HG03025 (cell line): Measurements from ENCODE around the gene ODF2.
"Not testable (repeated sequence)": the region's sequence is repeated elsewhere in the genome, so short reads cannot be mapped to it uniquely, and the experiment has no call there.

Experiments used
- ATAC-seq: cut with Tn5 transposase; IDR thresholded peaks from one replicate; pipeline ENCODE4 v1.9.1; 2021; ENCODE audit warnings: mild to moderate bottlenecking, moderate library complexity; ENCODE audit not compliant: unreplicated experiment, low FRiP score

The ODF2 gene

DNA sequence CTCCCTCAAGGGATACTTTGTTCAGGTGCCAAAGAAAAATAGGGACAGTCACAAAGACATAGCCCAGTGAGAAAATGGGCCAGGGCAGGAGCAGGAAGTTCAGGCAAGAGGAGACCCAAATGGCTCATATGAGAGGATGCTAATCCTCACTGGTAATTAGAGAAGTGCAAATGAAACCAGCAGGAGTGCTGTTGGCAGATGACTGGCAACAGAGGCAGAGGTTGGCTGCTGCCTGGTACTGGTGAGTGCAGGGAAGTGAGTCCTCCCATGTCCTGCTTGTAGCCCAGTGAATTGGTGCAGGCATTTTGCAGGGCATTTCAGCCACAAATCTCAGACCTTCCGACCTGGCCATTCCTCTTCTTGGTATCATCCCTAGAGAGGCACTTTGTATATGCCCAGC lies 23.5 kb downstream of the ODF2 start:
- ATAC-seq: no peak

DNA sequence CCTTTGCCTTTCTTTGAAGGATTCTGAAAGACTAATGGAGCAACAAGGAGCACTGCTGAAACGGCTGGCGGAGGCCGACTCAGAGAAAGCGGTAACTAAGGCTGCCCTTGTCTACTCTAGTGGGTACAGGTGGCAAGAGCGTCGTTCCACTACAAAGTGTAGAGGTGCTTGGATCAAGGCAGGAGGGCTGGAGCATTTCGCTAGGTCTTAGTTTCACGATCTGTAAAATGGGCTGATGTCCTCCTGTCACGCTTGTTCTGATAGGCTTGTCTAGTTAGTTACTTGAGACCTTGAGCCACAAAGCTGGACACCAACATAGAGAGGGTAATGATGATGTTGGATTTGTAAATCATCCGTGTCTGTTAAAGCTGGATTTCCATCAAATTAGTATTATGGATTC lies 25.8 kb downstream of the ODF2 start:
- ATAC-seq: no peak

DNA sequence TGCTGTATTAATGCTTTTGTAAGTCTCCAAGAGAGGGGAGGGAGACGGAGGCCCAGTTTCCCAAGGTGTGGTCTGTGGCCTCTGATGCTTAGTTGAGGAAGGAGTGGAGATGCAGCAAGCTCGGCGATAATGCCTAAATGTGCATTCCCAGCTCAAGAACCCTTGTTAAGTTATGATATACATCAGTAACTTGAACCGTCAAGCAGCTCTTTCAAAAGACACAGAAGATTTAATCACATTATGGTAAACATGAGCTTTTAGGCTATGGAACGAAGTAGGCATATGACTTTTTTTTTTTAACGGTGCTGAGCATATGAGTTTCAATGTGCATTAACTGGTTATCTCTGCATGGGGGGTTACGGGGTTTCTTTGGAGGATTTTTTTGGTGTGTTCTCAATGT lies 26.4 kb downstream of the ODF2 start:
- ATAC-seq: no peak

DNA sequence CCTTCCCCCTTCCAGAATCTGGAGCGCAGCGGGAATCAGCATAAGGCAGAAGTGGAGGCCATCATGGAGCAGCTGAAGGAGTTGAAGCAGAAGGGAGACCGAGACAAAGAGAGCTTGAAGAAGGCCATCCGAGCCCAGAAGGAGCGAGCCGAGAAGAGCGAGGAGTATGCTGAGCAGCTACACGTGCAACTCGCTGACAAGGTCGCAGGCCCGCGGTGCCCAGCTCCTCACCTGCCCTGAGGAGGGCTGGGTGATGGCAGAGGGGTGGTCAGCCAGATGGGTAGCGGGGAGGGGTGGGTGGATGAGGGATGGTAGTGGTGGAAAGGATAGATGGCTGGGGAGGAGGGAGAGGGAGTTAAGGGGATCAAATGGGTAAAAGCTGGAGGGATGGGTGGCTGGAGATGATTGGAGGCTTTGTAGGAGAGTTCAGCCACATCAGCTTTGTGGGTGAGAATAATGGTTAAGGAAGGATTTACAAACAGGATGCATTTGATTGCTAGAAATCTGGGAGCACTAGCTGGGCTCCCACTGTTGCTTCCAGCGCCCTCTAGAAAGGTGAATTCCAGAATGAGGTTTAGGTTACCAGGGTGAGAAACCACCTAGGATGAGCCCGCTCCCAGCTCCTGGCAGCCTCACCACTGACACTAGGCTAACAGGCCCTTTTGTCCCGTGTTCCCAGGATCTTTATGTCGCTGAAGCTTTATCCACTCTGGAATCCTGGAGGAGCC lies 29.0 kb downstream of the ODF2 start:
- no peak for ATAC-seq

DNA sequence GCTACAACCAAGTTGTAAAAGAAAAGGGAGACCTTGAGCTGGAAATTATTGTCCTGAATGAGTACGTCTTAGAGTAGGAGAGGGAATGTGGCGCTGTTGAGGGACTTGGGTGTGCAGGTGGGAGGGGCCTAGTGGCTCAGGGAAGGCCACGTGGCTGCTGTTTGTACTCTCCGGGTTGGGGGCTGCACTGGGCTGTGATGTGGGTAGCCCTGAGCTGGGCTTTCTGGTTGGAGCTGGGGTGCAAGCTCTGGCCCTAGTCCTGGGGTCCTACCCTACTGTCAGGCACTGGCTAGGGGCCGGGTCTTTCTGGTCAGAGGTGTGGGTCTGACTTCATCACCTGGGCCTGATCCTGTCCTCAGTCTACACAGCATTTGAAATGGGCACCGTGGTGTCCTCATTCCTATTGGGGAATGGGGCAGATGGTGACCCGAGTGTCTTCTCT lies 29.6 kb downstream of the ODF2 start:
- no peak for ATAC-seq

DNA sequence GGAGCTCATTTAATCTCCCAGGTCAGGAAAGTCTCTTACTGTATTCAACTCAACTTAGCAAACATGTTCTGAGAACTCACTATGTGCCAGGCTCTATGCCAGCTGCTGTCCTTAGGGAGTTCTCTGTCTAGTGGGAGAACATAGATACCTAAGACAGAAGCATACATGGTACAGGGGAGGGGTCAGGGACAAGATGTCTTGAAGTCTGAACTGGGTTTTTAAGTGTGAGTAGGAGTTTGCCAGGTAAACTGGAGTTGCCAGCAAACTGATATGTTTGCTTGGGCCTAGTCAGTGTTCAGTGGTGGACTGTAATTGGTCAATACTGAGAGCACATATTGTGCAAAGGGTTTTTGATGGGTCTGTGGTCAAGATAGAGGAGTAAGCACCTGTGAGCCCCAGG lies 30.4 kb downstream of the ODF2 start:
- ATAC-seq: no peak

DNA sequence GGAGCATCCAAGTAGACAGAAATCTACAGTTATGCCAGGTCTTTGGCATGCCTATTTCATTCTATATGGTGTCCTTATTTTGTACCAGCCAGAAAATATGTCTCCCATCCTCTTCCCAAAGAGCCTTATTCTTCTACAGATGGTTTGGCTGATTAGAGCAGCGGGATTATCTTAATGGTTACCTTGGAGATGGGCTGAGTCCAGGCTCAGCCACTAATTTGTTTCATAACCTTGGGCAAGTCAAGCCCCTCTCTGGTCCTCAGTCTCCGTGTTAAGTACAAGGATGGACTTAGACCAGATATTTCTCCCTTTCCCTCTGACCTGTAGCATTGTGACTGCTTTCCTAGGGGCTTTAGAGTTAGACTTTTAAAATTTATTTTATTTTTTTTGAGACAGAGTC lies 37.6 kb downstream of the ODF2 start:
- no peak for ATAC-seq

DNA sequence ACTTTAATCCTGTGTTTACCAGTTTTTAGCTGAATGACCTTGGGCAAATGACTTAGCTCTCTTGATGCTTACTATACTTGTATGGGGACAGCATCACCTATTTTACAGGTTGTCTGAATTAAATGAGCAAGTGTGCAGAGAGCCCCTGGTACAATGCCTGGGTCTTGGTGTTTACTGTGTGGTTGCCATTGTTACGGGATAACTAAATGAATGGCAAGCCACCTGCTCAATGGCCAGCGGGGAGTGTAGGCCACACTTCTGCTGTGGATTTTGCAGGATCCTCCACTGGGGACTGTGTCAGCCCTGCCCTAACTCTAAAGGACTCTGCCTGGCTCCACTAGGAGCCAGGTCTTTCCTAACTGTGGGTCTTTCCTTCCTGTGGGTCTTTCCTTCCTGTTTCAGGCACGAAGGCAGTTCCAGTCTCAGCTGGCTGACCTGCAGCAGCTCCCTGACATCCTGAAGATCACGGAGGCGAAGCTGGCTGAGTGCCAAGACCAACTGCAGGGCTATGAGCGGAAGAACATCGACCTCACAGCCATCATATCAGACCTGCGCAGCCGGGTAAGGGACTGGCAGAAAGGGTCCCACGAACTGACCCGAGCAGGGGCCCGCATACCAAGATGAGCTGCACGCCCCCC lies 38.4 kb downstream of the ODF2 start:
- no peak for ATAC-seq

DNA sequence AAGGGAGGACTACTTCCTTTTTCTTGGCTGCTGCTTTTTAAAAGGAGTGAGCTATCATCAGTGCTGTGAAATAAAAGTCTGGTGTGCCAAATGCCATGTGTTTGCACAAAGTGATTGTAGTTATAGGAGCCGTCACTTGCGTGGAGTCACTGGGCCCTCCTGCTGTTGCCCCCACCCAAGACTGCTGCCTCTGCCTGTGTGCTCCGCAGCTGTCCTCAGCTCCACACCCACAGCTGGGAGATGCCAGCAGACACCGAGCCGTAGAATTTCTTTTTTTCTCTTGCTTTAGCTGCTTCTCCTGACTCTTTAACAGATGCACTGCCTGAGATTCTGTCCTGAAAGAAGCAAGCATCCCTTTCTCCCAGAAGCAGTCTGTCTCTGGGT lies 38.9 kb downstream of the ODF2 start:
- no peak for ATAC-seq

DNA sequence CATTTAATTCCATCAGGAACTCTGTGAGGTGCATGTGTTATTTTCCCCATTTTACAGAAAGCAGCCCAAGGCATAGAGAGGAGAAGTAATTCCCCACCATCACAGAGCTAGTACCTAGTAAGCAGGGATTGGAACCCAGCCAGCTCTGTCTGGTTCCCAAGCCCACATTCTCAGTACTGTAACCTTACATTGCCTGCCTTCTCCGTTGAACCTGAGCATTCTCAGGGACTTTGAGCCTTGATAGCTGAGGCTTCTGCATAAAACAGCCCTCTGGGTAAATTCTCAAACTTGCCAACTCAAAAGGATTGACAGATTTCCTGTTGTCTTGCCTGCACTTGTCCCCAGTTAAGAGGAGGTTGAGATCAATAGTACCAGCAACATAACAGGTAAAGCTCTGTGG lies 39.5 kb downstream of the ODF2 start:
- no peak for ATAC-seq

DNA sequence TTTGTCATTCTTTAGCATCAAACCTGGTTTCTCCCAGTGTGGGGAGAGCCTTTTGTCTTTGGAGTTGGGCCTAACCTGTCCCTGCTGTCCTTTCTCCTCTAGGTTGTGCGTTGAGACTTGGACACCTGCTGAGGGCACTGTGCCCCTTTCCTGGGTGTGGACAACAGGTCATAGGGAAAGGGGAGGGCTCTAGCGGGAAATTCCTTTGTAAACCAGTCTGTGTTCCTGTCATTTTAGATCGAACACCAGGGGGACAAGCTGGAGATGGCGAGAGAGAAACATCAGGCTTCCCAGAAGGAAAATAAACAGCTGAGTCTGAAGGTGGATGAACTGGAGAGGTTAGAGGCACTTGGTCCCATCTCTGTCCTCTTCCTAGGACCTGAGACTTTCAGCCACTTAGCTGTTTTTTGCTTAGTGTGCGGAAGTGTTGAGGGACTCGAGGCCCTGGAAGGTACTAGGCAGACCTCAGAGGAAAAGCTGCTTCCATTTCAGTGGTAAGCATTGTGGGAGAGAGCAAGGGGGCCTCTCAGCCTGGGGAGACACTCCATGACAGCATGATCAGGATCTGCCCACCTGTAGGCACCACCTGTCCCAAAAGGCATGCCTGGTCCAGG lies 40.1 kb downstream of the ODF2 start:
- ATAC-seq: no peak

DNA sequence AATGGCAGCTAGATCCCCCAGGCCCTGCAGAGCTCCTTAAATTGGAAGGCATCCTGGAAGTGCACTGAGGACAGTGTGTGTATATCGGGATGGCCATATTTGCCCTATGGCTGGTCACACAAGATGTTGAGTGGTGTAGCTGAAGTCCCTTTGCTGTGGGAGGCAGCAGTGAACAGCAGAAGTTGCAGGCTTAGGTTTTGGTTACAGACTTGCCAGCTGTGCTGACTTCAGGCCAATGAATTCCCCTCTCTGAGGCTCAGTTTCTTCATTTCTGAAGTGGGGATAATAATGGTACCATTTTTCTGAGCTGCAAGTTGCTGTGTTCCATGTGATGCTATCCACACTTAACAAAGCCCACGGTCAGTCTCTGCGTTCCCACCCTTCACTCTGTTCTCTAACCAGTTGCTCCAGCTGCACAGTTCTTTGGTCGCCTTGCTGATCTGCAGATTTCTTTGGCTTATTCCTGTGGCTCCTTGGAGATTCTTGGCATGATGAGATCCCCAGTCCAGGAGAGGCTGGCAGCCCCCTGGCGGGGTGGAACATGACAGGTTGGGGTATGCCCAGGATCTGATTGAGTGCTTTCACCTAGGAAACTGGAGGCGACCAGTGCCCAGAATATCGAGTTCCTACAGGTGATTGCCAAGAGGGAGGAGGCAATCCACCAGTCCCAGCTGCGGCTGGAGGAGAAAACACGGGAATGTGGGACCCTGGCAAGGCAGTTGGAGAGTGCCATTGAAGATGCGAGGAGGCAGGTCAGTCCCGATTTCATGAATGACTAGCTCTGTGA lies 42.2 kb downstream of the ODF2 start:
- ATAC-seq: no peak

DNA sequence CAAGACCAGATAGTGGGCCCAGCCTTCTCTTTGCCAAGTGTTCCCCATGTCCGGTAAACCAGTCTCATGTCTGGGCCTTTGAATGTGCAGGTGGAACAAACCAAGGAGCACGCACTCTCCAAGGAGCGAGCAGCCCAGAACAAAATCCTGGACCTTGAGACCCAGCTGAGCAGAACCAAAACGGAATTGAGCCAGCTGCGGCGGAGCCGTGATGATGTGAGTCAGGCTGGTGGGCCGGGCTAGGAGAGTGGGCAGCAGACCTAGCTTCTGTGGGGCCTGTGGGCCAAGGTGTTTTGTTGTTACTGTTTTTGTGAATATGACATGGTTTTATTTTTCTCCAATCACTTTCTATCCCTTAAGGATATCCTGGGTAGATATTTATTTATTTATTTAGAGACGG lies 43.1 kb downstream of the ODF2 start:
- ATAC-seq: no peak

DNA sequence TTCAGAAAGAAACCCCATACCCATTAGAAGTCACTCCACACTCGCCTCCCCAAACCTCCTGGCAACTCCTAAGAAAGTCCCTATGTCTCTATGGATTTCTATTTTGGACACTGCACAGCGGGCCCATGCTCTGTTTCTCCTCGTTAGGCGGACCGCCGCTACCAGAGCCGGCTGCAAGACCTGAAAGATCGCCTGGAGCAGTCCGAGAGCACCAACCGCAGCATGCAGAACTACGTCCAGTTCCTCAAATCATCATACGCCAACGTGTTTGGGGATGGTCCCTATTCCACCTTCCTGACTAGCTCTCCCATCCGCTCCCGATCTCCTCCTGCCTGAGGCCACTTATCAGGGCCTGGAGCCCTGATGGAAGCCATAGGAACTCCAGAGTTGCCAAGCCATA lies 44.1 kb downstream of the ODF2 start:
- ATAC-seq: no peak

DNA sequence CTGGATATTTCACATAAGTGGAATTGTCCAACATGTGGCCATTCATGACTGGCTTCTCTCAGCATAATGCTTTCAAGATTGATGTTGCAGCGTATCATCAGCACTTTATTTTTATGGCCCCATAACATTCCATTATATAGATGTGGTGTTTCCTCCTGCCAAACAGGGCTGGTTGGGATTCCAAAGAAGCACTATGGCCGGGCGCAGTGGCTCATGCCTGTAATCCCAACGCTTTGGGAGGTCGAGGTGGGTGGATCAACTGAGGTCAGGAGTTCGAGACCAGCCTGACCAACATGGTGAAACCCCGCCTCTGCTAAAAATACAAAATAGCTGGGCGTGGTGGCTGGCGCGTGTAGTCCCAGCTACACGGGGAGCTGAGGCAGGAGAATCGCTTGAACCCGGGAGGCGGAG lies 47.6 kb downstream of the ODF2 start:
- ATAC-seq: not testable (repeated sequence)

DNA sequence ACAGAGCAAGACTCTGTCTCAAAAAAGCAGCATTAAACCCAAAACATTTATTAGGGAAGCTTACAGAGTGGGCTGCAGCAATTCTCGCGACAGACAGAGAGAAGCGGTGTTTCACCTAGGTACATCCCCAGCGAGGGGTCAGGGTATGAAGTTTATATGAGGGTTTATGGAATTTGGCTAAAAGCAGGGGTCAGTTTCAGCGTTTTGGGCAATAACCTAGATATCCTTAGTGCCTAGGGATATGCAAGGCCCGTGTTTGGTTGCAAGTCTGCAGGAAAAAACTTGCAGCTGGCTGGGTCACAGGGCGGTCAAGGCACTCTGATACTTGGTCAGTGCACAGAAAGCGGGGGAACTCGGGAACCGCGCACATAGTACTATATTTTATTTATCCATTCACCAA lies 48.1 kb downstream of the ODF2 start:
- ATAC-seq: no peak

DNA sequence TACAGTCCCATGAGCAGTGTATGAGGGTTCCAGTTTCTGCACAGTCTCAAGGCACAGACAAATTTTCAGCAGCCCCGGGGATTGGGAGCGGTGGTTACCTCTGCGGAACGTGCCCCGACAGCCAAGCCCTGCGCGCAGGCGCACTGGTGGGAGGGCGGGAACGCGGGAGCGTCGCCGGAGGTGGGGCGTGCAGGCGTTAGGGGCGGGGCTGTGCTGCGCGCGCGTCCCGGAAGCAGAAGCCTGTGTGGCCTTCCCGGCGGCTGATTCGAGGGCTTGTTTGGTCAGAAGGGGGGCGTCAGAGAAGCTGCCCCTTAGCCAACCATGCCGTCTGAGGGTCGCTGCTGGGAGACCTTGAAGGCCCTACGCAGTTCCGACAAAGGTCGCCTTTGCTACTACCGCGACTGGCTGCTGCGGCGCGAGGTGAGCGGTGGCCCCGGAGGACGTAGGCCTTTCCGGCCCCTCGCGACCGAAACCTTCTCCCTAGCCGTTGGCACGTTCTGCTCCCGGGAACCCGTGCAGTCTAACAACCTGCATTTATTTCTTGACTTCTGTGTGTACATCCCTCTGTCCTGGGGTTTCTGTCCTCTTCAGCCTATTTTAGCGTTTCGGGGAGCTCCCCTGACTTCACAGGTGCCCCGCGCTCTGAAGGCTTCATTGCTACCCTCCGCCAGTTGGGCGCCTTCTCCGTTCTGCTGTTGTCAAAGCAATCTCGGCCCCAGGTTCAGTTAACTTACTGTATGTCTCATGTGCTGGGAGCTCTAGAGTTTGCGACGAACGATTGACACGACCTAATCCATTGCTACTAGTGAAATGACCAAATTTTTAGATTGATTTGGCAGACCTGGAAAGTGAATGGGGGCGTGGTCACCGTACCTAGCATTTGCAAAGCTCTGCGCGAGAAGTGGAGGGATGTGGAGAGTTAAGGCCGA lies 48.9 kb downstream of the ODF2 start, which contains the start of gene GLE1:
TSS of gene GLE1 (plus strand) at position 235 of the 929 bp plus-strand sequence. CDS start at position 322, 87 bp downstream.
- peak; percentile 69 for ATAC-seq

DNA sequence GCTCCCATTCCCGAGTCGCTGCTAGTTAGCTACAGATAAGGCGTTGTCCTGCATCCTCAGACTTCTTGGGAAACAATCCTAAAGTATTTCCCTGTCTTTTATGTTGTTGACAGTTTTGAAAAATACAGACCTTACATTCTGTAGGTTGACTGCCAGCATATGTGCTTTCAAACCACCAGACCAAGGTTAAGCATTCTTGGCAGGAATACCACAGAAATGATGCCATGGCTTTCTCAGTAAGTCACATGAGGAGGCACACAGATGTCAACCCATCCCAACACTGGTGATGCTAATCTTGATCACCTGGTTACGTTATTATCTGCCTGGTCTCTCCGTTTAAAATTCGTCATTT lies 49.6 kb downstream of the ODF2 start:
- no peak for ATAC-seq

DNA sequence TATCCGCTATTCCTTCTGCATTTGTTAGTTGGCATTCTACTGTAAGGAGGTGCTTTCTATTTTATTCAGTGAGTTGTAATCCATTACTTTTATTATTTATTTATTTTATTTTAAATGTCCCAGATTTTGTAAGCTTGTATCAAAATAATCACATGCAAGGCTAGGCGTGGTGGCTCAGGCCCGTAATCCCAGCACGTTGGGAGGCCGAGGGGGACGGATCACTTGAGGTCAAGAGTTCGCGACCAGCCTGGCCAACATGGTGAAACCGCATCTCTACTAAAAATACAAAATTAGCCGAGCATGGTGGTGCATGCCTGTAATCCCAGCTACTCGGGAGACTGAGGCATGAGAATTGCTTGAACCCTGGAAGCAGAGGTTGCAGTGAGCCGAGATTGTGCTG lies 50.1 kb downstream of the ODF2 start:
- ATAC-seq: not testable (repeated sequence)

DNA sequence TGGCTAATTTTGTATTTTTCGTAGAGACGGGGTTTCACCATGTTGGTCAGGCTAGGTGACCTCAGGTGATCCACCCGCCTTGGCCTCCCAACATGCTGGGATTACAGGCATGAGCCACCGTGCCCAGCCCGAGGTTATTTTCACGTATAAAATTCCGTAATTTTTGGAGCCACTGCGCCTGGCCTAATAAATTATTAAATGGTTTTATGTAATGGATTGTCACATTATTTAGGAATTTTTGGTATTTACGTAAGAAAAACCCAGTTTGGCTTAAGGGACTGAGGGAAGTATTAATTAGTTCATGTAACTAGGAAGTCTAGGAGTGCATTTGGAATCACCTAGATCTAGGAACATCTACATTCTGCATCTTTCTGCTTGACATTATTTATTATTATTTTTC lies 57.0 kb downstream of the ODF2 start:
- ATAC-seq: no peak
